ENCODE data around the gene CERK. TPM values are rescaled to one million over a fixed set of nuclear protein-coding genes. Genes with fewer than 3 reads are reported as not detected.
A peak's percentile ranks its signal among the peaks of the same experiment; 100 is the strongest.
"Not testable (repeated sequence)": the region's sequence is repeated elsewhere in the genome, so short reads cannot be mapped to it uniquely, and the experiment has no call there.

Gene CERK
- total and polyA plus RNA-seq, 4 donors, result 7.9 to 24.3 (median 10.2) TPM

DNA sequence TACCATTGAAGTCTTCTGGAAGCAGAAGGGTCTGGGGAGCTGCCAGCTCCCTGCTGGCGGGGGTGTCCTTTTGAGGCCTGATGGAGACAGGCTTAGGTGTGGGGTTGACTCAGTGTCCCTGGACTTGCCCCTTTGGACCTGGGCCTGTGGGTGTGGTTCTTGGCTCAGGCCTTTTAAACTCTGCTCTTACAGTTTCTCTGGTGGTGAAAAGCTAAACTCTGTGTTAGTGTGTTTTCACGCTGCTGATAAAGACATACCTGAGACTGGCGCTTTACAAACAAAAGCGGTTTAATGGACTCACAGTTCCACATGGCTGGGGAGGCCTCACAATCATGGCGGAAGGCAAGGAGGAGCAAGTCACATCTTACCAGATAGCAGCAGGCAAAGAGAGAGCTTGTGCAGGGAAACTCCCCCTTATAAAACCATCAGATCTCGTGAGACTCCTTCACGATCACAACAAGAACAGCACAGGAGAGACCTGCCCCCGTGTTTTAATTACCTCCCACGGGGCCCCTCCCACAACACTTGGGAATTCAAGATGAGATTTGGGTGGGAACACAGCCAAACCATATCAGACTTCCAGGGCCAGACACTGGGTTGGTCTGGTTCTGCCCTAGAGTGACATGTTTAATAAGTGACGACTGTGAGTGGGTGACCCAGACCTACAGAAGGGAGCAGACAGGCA lies 91.4 kb downstream of the CERK start:
- peaks cover 9 to 41% (median 19%) of the 10 kb centered on the region in 4 donors for H3K4me1 ChIP-seq (ENCODE audit: control insufficient read depth in 4 of 4, insufficient read depth in 4 of 4, low read length in 3 of 4)
- no peak overlapping the region for H3K4me3 ChIP-seq (ENCODE audit: low read depth in 1 of 3, low read length in 3 of 3)
- no peak for DNase-seq (ENCODE audit: low spot score)
- no peaks in the 10 kb centered on the region for H3K27me3 ChIP-seq (ENCODE audit: control insufficient read depth in 4 of 4, insufficient read depth in 4 of 4, low read length in 3 of 4)
- WGBS, result 69% methylated on average over 10 of the region's 10 CpGs
- TF ChIP-seq, protein P1, sequence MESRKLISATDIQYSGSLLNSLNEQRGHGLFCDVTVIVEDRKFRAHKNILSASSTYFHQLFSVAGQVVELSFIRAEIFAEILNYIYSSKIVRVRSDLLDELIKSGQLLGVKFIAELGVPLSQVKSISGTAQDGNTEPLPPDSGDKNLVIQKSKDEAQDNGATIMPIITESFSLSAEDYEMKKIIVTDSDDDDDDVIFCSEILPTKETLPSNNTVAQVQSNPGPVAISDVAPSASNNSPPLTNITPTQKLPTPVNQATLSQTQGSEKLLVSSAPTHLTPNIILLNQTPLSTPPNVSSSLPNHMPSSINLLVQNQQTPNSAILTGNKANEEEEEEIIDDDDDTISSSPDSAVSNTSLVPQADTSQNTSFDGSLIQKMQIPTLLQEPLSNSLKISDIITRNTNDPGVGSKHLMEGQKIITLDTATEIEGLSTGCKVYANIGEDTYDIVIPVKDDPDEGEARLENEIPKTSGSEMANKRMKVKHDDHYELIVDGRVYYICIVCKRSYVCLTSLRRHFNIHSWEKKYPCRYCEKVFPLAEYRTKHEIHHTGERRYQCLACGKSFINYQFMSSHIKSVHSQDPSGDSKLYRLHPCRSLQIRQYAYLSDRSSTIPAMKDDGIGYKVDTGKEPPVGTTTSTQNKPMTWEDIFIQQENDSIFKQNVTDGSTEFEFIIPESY (IDR thresholded peaks at IDR 0.05), result no peak
- TF ChIP-seq JUND (IDR thresholded peaks at IDR 0.05) (peak in 1 of 2 donors; percentile 31), YY1 (IDR thresholded peaks at IDR 0.05) (peak; percentile 39), REST (IDR thresholded peaks at IDR 0.05) (no peak), NR2F2 (IDR thresholded peaks at IDR 0.05) (no peak), SP1 (IDR thresholded peaks at IDR 0.05) (peak; percentile 9), FOXA1 (IDR thresholded peaks at IDR 0.05) (no peak), GABPA (IDR thresholded peaks at IDR 0.05 in 1 of 2, conservative IDR thresholded peaks at IDR 0.05 in 1 of 2) (no peak), FOXA2 (IDR thresholded peaks at IDR 0.05) (no peak), HNF4A (conservative IDR thresholded peaks at IDR 0.05) (peak; percentile 78 to 89), RXRA (IDR thresholded peaks at IDR 0.05) (peak; percentile 14 to 72), CTCF (IDR thresholded peaks at IDR 0.05; ENCODE audit: low read depth, low read length, missing input control) (no peak), TAF1 (conservative IDR thresholded peaks at IDR 0.05) (no peak), RAD21 (IDR thresholded peaks at IDR 0.05) (peak in 1 of 2 donors; percentile 27), HNF4G (IDR thresholded peaks at IDR 0.05) (no peak), EGR1 (IDR thresholded peaks at IDR 0.05; ENCODE audit: low read depth in 2 of 2) (no peak)
- TF ChIP-seq, protein P2, sequence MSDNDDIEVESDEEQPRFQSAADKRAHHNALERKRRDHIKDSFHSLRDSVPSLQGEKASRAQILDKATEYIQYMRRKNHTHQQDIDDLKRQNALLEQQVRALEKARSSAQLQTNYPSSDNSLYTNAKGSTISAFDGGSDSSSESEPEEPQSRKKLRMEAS (IDR thresholded peaks at IDR 0.05), result no peak
- TF ChIP-seq, protein P3, sequence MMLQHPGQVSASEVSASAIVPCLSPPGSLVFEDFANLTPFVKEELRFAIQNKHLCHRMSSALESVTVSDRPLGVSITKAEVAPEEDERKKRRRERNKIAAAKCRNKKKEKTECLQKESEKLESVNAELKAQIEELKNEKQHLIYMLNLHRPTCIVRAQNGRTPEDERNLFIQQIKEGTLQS (IDR thresholded peaks at IDR 0.05), result no peak
- no peaks in the 10 kb centered on the region for H3K9me3 ChIP-seq (ENCODE audit: control insufficient read depth in 4 of 4, low read length in 3 of 4)
- no peak overlapping the region for H3K9ac ChIP-seq (ENCODE audit: low read depth in 1 of 2, low read length in 2 of 2)
- peaks cover 0 to 3% (median 0%) of the 10 kb centered on the region in 4 donors for H3K36me3 ChIP-seq (ENCODE audit: control insufficient read depth in 4 of 4, insufficient read depth in 3 of 4, low read depth in 1 of 4, low read length in 3 of 4)
- no peak overlapping the region for H3K27ac ChIP-seq (ENCODE audit: low read depth in 1 of 2, low read length in 2 of 2)

DNA sequence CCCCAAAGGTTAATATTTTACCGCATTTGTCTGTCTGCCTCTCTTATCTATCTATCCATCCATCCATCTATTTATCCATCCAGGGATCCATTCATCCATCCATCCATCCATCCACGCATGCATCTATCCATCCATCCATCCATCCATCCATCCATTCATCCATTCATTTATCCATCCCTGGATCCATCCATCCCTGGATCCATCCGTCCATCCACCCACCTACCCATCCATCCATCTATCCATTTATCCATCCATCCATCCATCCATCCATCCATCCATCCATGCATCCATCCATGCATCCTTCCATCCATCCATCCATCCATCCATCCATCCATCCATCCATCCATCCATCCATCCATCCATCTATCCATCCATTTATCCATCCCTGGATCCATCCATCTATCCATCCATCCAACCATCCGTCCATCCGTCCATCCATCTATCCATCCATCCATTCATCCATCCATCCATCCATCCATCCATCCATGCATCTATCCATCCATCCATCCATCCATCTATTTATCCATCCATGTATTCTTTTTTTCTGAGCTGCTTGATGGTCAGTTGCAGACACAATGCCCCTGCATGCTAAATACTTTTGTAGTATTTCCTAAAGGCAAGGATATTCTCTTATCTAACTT lies 95.1 kb downstream of the CERK start:
- H3K36me3 ChIP-seq (ENCODE audit: control insufficient read depth in 4 of 4, insufficient read depth in 3 of 4, low read depth in 1 of 4, low read length in 3 of 4); H3K27ac ChIP-seq (ENCODE audit: low read depth in 1 of 2, low read length in 2 of 2); DNase-seq (ENCODE audit: low spot score); H3K27me3 ChIP-seq (ENCODE audit: control insufficient read depth in 4 of 4, insufficient read depth in 4 of 4, low read length in 3 of 4); H3K4me3 ChIP-seq (ENCODE audit: low read depth in 1 of 3, low read length in 3 of 3); H3K9me3 ChIP-seq (ENCODE audit: control insufficient read depth in 4 of 4, low read length in 3 of 4); H3K9ac ChIP-seq (ENCODE audit: low read depth in 1 of 2, low read length in 2 of 2): not testable (repeated sequence)
- H3K4me1 ChIP-seq (ENCODE audit: control insufficient read depth in 4 of 4, insufficient read depth in 4 of 4, low read length in 3 of 4), result peaks cover 0 to 36% (median 10%) of the 10 kb centered on the region in 4 donors
- 88% methylated on average over 5 of the region's 5 CpGs for WGBS
